GM18505 (cell line): ENCODE results near the gene CHST15.

Experiments
- ATAC-seq: cut with Tn5 transposase; IDR thresholded peaks from one replicate; pipeline ENCODE4 v1.9.1; 2021; ENCODE audit not compliant: unreplicated experiment
- POLR2A ChIP-seq: IDR thresholded peaks from 4 replicates; pipeline ENCODE4 v1.6.1; 2011; ENCODE audit warnings: borderline replicate concordance; ENCODE audit not compliant: insufficient read depth, insufficient read length; ENCODE audit errors: extremely low read depth

CHST15 gene

GRCh38 chr10:123966896-123967231 is 126.5 kb downstream of the CHST15 start:
- TF ChIP-seq POLR2A: no peak
- no peak for ATAC-seq

GRCh38 chr10:123965973-123966895 is 127.2 kb downstream of the CHST15 start:
- no peak for ATAC-seq
- no peak for TF ChIP-seq POLR2A

GRCh38 chr10:123964953-123965352 is 128.4 kb downstream of the CHST15 start:
- TF ChIP-seq POLR2A: no peak
- no peak for ATAC-seq

DNA sequence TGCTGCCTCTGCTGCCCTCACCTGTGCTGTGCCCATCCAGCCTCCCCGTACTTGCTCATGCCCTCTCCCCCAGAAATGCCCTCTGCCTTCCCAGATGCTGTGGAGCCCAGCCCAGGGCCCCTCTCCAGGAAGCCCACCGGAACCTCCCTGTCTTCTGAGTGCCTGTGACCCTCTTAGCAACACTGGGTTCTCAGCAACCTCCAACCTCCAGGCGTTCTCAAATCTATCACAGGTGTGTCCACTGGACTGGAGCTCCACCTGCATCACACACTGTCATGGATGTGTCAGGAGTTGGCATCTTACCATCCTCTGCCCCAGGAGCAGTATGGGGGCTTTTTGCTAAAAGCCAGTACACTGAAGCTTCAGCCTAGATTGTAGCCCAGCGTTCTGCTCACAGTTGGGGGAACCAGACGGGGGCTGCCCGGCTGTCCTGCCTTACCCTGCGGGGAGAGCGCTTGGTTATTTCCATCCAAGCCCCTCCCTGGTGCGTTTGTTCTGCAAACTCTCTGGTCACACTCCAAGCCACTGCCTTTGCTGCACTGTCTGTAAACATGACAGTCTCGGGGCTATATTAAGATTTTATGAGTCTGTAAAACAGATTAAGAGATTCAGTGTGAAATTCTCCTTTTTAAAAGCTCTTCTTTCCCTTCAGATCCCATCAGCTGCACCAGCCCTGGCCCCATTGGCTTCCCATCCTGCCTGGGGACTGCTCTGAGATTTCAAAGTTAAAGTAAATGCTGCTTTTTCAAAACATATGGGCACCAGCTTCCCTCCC is 130.5 kb downstream of the CHST15 start:
- ATAC-seq: no peak
- no peak for TF ChIP-seq POLR2A

DNA sequence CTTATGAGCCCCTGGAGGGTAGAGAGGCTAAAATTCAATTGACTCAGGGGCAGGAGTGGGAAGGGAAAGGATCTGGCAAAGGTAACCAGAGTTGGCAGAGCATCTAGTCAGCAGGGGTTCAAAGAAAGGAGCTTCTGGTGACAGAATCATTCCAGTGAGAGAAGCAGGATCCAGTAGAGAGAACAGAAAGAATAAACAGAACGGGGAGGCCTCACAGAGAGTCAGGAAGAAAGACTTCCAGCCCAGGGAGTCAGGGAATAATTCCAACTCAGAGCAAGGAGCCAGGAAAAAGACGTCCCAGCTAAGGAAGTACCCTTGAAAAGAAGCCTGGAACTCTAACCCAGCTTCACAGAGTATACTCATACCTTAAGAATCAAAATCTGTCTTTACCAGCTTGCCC is 135.2 kb downstream of the CHST15 start:
- ATAC-seq: no peak
- no peak for TF ChIP-seq POLR2A
